ENCODE measurements around the gene ST7. TPM values are rescaled to one million over a fixed set of nuclear protein-coding genes. Genes with fewer than 3 reads are reported as not detected.

ST7 gene
- total and polyA plus RNA-seq, 2 of the 13 experiments (the other 11 are each of a cell fraction or from before 2014, with no cell fraction given) = 17.3 to 23.5 TPM

DNA sequence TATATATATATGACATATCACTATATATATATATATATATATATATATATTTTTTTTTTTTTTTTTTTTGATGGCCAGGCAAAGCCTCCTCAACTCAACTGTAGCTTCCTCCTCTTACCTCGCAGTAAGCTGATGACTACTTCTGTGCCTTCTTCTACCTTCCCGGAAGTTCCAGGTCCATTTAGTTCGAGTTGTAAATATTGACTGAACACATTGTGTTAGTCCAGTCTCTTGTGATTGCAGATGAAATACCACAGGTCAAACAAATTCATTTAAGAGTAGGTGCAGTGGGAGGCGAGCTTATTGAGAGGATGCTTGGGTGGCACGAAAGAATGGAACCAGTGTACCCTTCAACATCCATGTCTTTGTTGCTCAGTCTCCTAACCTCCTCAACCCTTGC, 144.6 kb downstream of the ST7 start (continued):
- TF ChIP-seq, protein P1, sequence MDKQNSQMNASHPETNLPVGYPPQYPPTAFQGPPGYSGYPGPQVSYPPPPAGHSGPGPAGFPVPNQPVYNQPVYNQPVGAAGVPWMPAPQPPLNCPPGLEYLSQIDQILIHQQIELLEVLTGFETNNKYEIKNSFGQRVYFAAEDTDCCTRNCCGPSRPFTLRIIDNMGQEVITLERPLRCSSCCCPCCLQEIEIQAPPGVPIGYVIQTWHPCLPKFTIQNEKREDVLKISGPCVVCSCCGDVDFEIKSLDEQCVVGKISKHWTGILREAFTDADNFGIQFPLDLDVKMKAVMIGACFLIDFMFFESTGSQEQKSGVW (CRISPR knock-in tag; IDR thresholded peaks at IDR 0.05; ENCODE audit: borderline replicate concordance) = no peak
- TF ChIP-seq HHEX (CRISPR knock-in tag; IDR thresholded peaks at IDR 0.05) (peak; percentile 97), ZNF747 (CRISPR knock-in tag; IDR thresholded peaks at IDR 0.05; ENCODE audit: borderline replicate concordance) (no peak), MAFF (IDR thresholded peaks at IDR 0.05; ENCODE audit: low read depth, low read length) (no peak), NR0B2 (CRISPR knock-in tag; IDR thresholded peaks at IDR 0.05) (no peak), ZNF883 (CRISPR knock-in tag; IDR thresholded peaks at IDR 0.05; ENCODE audit: not compliant biosample characterization) (no peak), HMG20A (CRISPR knock-in tag; IDR thresholded peaks at IDR 0.05; ENCODE audit: borderline replicate concordance) (peak; percentile 56; the same call in 1 of the 2 replicates), FOXJ3 (CRISPR knock-in tag; IDR thresholded peaks at IDR 0.05; ENCODE audit: borderline replicate concordance) (no peak), RXRB (CRISPR knock-in tag; IDR thresholded peaks at IDR 0.05; ENCODE audit: borderline replicate concordance) (no peak), NCOA5 (CRISPR knock-in tag; IDR thresholded peaks at IDR 0.05) (no peak), ZNF678 (CRISPR knock-in tag; IDR thresholded peaks at IDR 0.05) (no peak), BRCA1 (CRISPR knock-in tag; IDR thresholded peaks at IDR 0.05) (no peak), GATA4 (IDR thresholded peaks at IDR 0.05; ENCODE audit: borderline replicate concordance, low read depth) (no peak), ZNF605 (CRISPR knock-in tag; IDR thresholded peaks at IDR 0.05) (no peak), SP4 (CRISPR knock-in tag; IDR thresholded peaks at IDR 0.05) (no peak), ZNF17 (CRISPR knock-in tag; IDR thresholded peaks at IDR 0.05) (no peak), ZNF607 (CRISPR knock-in tag; IDR thresholded peaks at IDR 0.05; ENCODE audit: borderline replicate concordance) (no peak), ETV5 (CRISPR knock-in tag; IDR thresholded peaks at IDR 0.05; ENCODE audit: borderline replicate concordance) (peak; percentile 85; the same call in 1 of the 2 replicates), MED1 (CRISPR knock-in tag; IDR thresholded peaks at IDR 0.05) (no peak), PPARG (CRISPR knock-in tag; conservative IDR thresholded peaks at IDR 0.05) (no peak), CREB1 (IDR thresholded peaks at IDR 0.05) (no peak), CREB1 (CRISPR knock-in tag; IDR thresholded peaks at IDR 0.05) (no peak), SIX4 (CRISPR knock-in tag; IDR thresholded peaks at IDR 0.05) (no peak), MTA1 (CRISPR knock-in tag; IDR thresholded peaks at IDR 0.05; ENCODE audit: borderline replicate concordance) (no peak), FOSL2 (CRISPR knock-in tag; IDR thresholded peaks at IDR 0.05) (peak; percentile 21; the same call in 1 of the 2 replicates)
- TF ChIP-seq, protein P2, sequence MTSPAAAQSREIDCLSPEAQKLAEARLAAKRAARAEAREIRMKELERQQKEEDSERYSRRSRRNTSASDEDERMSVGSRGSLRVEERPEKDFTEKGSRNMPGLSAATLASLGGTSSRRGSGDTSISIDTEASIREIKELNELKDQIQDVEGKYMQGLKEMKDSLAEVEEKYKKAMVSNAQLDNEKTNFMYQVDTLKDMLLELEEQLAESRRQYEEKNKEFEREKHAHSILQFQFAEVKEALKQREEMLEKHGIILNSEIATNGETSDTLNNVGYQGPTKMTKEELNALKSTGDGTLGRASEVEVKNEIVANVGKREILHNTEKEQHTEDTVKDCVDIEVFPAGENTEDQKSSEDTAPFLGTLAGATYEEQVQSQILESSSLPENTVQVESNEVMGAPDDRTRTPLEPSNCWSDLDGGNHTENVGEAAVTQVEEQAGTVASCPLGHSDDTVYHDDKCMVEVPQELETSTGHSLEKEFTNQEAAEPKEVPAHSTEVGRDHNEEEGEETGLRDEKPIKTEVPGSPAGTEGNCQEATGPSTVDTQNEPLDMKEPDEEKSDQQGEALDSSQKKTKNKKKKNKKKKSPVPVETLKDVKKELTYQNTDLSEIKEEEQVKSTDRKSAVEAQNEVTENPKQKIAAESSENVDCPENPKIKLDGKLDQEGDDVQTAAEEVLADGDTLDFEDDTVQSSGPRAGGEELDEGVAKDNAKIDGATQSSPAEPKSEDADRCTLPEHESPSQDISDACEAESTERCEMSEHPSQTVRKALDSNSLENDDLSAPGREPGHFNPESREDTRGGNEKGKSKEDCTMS (CRISPR knock-in tag; conservative IDR thresholded peaks at IDR 0.05) = no peak
- TF ChIP-seq, protein P3, sequence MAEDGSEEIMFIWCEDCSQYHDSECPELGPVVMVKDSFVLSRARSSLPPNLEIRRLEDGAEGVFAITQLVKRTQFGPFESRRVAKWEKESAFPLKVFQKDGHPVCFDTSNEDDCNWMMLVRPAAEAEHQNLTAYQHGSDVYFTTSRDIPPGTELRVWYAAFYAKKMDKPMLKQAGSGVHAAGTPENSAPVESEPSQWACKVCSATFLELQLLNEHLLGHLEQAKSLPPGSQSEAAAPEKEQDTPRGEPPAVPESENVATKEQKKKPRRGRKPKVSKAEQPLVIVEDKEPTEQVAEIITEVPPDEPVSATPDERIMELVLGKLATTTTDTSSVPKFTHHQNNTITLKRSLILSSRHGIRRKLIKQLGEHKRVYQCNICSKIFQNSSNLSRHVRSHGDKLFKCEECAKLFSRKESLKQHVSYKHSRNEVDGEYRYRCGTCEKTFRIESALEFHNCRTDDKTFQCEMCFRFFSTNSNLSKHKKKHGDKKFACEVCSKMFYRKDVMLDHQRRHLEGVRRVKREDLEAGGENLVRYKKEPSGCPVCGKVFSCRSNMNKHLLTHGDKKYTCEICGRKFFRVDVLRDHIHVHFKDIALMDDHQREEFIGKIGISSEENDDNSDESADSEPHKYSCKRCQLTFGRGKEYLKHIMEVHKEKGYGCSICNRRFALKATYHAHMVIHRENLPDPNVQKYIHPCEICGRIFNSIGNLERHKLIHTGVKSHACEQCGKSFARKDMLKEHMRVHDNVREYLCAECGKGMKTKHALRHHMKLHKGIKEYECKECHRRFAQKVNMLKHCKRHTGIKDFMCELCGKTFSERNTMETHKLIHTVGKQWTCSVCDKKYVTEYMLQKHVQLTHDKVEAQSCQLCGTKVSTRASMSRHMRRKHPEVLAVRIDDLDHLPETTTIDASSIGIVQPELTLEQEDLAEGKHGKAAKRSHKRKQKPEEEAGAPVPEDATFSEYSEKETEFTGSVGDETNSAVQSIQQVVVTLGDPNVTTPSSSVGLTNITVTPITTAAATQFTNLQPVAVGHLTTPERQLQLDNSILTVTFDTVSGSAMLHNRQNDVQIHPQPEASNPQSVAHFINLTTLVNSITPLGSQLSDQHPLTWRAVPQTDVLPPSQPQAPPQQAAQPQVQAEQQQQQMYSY (CRISPR knock-in tag; IDR thresholded peaks at IDR 0.05) = no peak
